PC-3 (cell line): Measurements from ENCODE around the gene SEMA3C. TPM values are rescaled to one million over a fixed set of nuclear protein-coding genes. Genes with fewer than 3 reads are reported as not detected.

Experiments
- ATAC-seq: fragments of 200-7000 bp; cut with Tn5 transposase; 2 replicates; pipeline ENCODE4 v1.9.1; 2020; ENCODE audit warnings: mild to moderate bottlenecking, moderate library complexity
- BruUV-seq: library from RNA; stranded (reverse); fragments of 400-500 nt; replicated peaks from 2 replicates; lab custom pipeline; 2021; lab: Mats Ljungman, UMichigan
- CTCF ChIA-PET: fragments of 300-600 bp; sonication (Branson Sonifier 250); formaldehyde crosslinking; loops from one replicate; lab custom pipeline; 2022; ENCODE audit warnings: antibody characterized with exemption; lab: Charles Lee
- POLR2A ChIA-PET: fragments of 300-600 bp; sonication (Branson Sonifier 250); formaldehyde crosslinking; loops from one replicate; lab custom pipeline; 2022; ENCODE audit warnings: antibody characterized with exemption; ENCODE audit not compliant: unreplicated experiment; lab: Charles Lee
- DNase-seq: peaks from one replicate; pipeline ENCODE4 v3.0.0-alpha.2; 2015
- H2AFZ ChIP-seq: fragments of 300-600 bp; sonication (generic); 2 replicates; pipeline ENCODE4 v1.6.0; 2016; ENCODE audit warnings: antibody characterized with exemption, low read length
- H3F3A ChIP-seq: fragments of 300-600 bp; sonication (generic); one replicate; pipeline ENCODE4 v1.6.0; 2017; ENCODE audit warnings: antibody characterized with exemption, low read length, control low read depth, mild to moderate bottlenecking; ENCODE audit not compliant: unreplicated experiment
- H3K27ac ChIP-seq: fragments of 300-600 bp; sonication (generic); 2 replicates; pipeline ENCODE4 v1.5.1; 2016; ENCODE audit warnings: mild to moderate bottlenecking, low read length
- H3K27me3 ChIP-seq: fragments of 300-600 bp; sonication (generic); 2 replicates; pipeline ENCODE4 v1.6.1; 2016; ENCODE audit warnings: low read length, mixed read lengths
- H3K36me3 ChIP-seq: fragments of 300-600 bp; sonication (generic); 2 replicates; pipeline ENCODE4 v1.6.1; 2016; ENCODE audit warnings: low read depth, mixed run types, low read length, mixed read lengths
- H3K4me1 ChIP-seq: fragments of 300-600 bp; sonication (generic); 2 replicates; pipeline ENCODE4 v1.5.1; 2016; ENCODE audit warnings: low read length; ENCODE audit not compliant: insufficient read depth
- H3K4me2 ChIP-seq: fragments of 300-600 bp; sonication (generic); 2 replicates; pipeline ENCODE4 v1.6.0; 2016; ENCODE audit warnings: low read length
- H3K4me3 ChIP-seq: fragments of 300-600 bp; sonication (generic); 2 replicates; pipeline ENCODE4 v1.5.1; 2016; ENCODE audit warnings: mild to moderate bottlenecking, low read length, mixed read lengths
- H3K79me2 ChIP-seq: fragments of 300-600 bp; sonication (generic); 2 replicates; pipeline ENCODE4 v1.6.1; 2017; ENCODE audit warnings: low read length, mixed read lengths
- H3K9ac ChIP-seq: fragments of 300-600 bp; sonication (generic); 2 replicates; pipeline ENCODE4 v1.6.0; 2016; ENCODE audit warnings: mild to moderate bottlenecking, low read length
- H3K9me2 ChIP-seq: fragments of 300-600 bp; sonication (generic); replicated peaks from 2 replicates; pipeline ENCODE4 v1.6.1; 2016; ENCODE audit warnings: mixed run types, low read length, mixed read lengths
- H3K9me3 ChIP-seq: fragments of 300-600 bp; sonication (generic); 2 replicates; pipeline ENCODE4 v1.6.1; 2016; ENCODE audit warnings: low read length, mixed read lengths
- H4K20me1 ChIP-seq: fragments of 300-600 bp; sonication (generic); 2 replicates; pipeline ENCODE4 v1.6.1; 2016; ENCODE audit warnings: low read length, mixed read lengths
- CTCF ChIP-seq: fragments of 300-600 bp; sonication (generic); conservative IDR thresholded peaks from 2 replicates; pipeline ENCODE4 v1.5.1; 2017; ENCODE audit warnings: antibody characterized with exemption, low read depth, mild to moderate bottlenecking, low read length
- EZH2 ChIP-seq: fragments of 300-600 bp; sonication (generic); IDR thresholded peaks from one replicate; pipeline ENCODE4 v1.6.1; 2017; ENCODE audit warnings: antibody characterized with exemption, mild to moderate bottlenecking, low read length; ENCODE audit not compliant: unreplicated experiment
- EZH2phosphoT487 ChIP-seq: fragments of 300-600 bp; sonication (generic); IDR thresholded peaks from 2 replicates; pipeline ENCODE4 v1.6.1; 2018; ENCODE audit warnings: mild to moderate bottlenecking, antibody characterized with exemption, low read length, borderline replicate concordance
- intact Hi-C: fragments of 100-400 bp; cut with micrococcal nuclease; formaldehyde crosslinking; loops from 2 replicates; pipeline ENCODE4 v1.9.0; 2023
- total RNA-seq: library from RNA; depleted of rRNA; stranded (reverse); fragments of >200 nt; gene quantifications from 2 replicates; pipeline ENCODE4 v1.2.3, GENCODE V29; 2014

SEMA3C gene
- total RNA-seq, 1 experiment from 2014 or later: 28.0 TPM

- ChIA-PET POLR2A (no interaction called here), CTCF (no interaction called here)
- no peaks in the 10 kb centered on the region for H4K20me1 ChIP-seq
- ATAC-seq (no peak), DNase-seq (no peak)
- no peaks in the 10 kb centered on the region for H3K9me2 ChIP-seq
- intact Hi-C loops: no loop called here
- no peak for TF ChIP-seq CTCF
- H3K4me2 ChIP-seq: no peak overlapping the region
- H3K9ac ChIP-seq: no peak overlapping the region
- peaks cover 19% of the 10 kb centered on the region for H3K4me1 ChIP-seq
- no peak overlapping the region for H3K27ac ChIP-seq
- BruUV-seq: no TSS peak
- no peak overlapping the region for H3K4me3 ChIP-seq
- no peaks in the 10 kb centered on the region for H3K27me3 ChIP-seq
- peaks cover 34% of the 10 kb centered on the region for H3K79me2 ChIP-seq
- H3F3A ChIP-seq: no peaks in the 10 kb centered on the region
- H3K9me3 ChIP-seq: no peaks in the 10 kb centered on the region
- H3K36me3 ChIP-seq: no peaks in the 10 kb centered on the region
- no peak overlapping the region for H2AFZ ChIP-seq
These were observed 78.2 kb downstream of the SEMA3C start for GRCh38 chr7:80840681-80841080.

- no TSS peak for BruUV-seq
- intact Hi-C loops: no loop called here
- H3K4me2 ChIP-seq: no peak overlapping the region
- no peaks in the 10 kb centered on the region for H3K27me3 ChIP-seq
- no peaks in the 10 kb centered on the region for H3F3A ChIP-seq
- H2AFZ ChIP-seq: no peak overlapping the region
- no peak for ATAC-seq
- CTCF ChIA-PET: no interaction called here
- no peak overlapping the region for H3K9ac ChIP-seq
- no peak overlapping the region for H3K27ac ChIP-seq
- TF ChIP-seq EZH2: no peak
- TF ChIP-seq CTCF: no peak
- TF ChIP-seq EZH2phosphoT487: no peak
- peaks cover 31% of the 10 kb centered on the region for H3K79me2 ChIP-seq
- no peak for DNase-seq
- POLR2A ChIA-PET: no interaction called here
- no peaks in the 10 kb centered on the region for H3K9me3 ChIP-seq
- H3K4me1 ChIP-seq: peaks cover 19% of the 10 kb centered on the region
- H3K9me2 ChIP-seq: no peaks in the 10 kb centered on the region
- no peaks in the 10 kb centered on the region for H3K36me3 ChIP-seq
- H3K4me3 ChIP-seq: no peak overlapping the region
- H4K20me1 ChIP-seq: no peaks in the 10 kb centered on the region
These were observed 79.0 kb downstream of the SEMA3C start for GRCh38 chr7:80839855-80840254.

- no peak overlapping the region for H3K4me3 ChIP-seq
- H3K79me2 ChIP-seq: peaks cover 28% of the 10 kb centered on the region
- H3K9me3 ChIP-seq: no peaks in the 10 kb centered on the region
- intact Hi-C loops: no loop called here
- H3F3A ChIP-seq: no peaks in the 10 kb centered on the region
- no peaks in the 10 kb centered on the region for H3K9me2 ChIP-seq
- H3K4me1 ChIP-seq: peaks cover 19% of the 10 kb centered on the region
- no TSS peak for BruUV-seq
- TF ChIP-seq EZH2 (no peak), EZH2phosphoT487 (no peak), CTCF (no peak)
- H3K4me2 ChIP-seq: no peak overlapping the region
- no peaks in the 10 kb centered on the region for H3K36me3 ChIP-seq
- H4K20me1 ChIP-seq: no peaks in the 10 kb centered on the region
- no peak overlapping the region for H2AFZ ChIP-seq
- no peak overlapping the region for H3K27ac ChIP-seq
- no peaks in the 10 kb centered on the region for H3K27me3 ChIP-seq
- ATAC-seq: no peak
- DNase-seq: no peak
- no peak overlapping the region for H3K9ac ChIP-seq
- POLR2A ChIA-PET: no interaction called here
- CTCF ChIA-PET: no interaction called here
These were observed 80.2 kb downstream of the SEMA3C start for GRCh38 chr7:80838643-80839042.
